Inferior parietal cortex (tissue), 1 donor: ENCODE data around the gene ZNF397.

Source experiments
- DNase-seq: peaks from one replicate; pipeline ENCODE4 v3.0.0-alpha.2; 2016; ENCODE audit errors: extremely low spot score

ZNF397 gene

GRCh38 chr18:35245719-35246317 lies 5.0 kb downstream of the ZNF397 start:
- no peak for DNase-seq

- DNase-seq = no peak
These were observed 6.0 kb downstream of the ZNF397 start for GRCh38 chr18:35246831-35247230.

GRCh38 chr18:35247412-35248249 lies 6.8 kb downstream of the ZNF397 start:
- no peak for DNase-seq

GRCh38 chr18:35248429-35248828 lies 7.6 kb downstream of the ZNF397 start:
- no peak for DNase-seq

GRCh38 chr18:35252466-35252865 lies 11.6 kb downstream of the ZNF397 start:
- DNase-seq = no peak

GRCh38 chr18:35253655-35254287 lies 12.9 kb downstream of the ZNF397 start:
- no peak for DNase-seq

- no peak for DNase-seq
These were observed 16.1 kb downstream of the ZNF397 start for GRCh38 chr18:35256947-35257346.

GRCh38 chr18:35264409-35264808 lies 23.6 kb downstream of the ZNF397 start:
- DNase-seq = no peak

GRCh38 chr18:35267161-35267651 lies 26.4 kb downstream of the ZNF397 start:
- peak; percentile 68 for DNase-seq

- no peak for DNase-seq
These were observed 27.0 kb downstream of the ZNF397 start for GRCh38 chr18:35267809-35268208.

GRCh38 chr18:35268821-35269220 lies 28.0 kb downstream of the ZNF397 start:
- no peak for DNase-seq

- no peak for DNase-seq
These were observed 30.8 kb downstream of the ZNF397 start for GRCh38 chr18:35271656-35272055.

- no peak for DNase-seq
These were observed 35.4 kb downstream of the ZNF397 start for GRCh38 chr18:35276267-35276666.

GRCh38 chr18:35277633-35278032 lies 36.8 kb downstream of the ZNF397 start:
- DNase-seq = no peak

GRCh38 chr18:35278085-35278484 lies 37.3 kb downstream of the ZNF397 start:
- no peak for DNase-seq

- no peak for DNase-seq
These were observed 38.1 kb downstream of the ZNF397 start for GRCh38 chr18:35278969-35279368.

- DNase-seq = no peak
These were observed 41.5 kb downstream of the ZNF397 start for GRCh38 chr18:35282353-35282752.

GRCh38 chr18:35283923-35284794 lies 43.3 kb downstream of the ZNF397 start:
- no peak for DNase-seq

- DNase-seq = no peak
These were observed 44.0 kb downstream of the ZNF397 start for GRCh38 chr18:35284841-35285240.

- peak; percentile 34 for DNase-seq
These were observed 48.5 kb downstream of the ZNF397 start for GRCh38 chr18:35289293-35289692.

- no peak for DNase-seq
These were observed 48.9 kb downstream of the ZNF397 start for GRCh38 chr18:35289727-35290093.
